Caco-2 (cell line): ENCODE data around the gene ZC3HAV1. TPM values are rescaled to one million over a fixed set of nuclear protein-coding genes. Genes with fewer than 3 reads are reported as not detected.
A peak's percentile ranks its signal among the peaks of the same experiment; 100 is the strongest.

Source experiments
- BruUV-seq: library from RNA; stranded (reverse); fragments of 400-500 nt; replicated peaks from 2 replicates; lab custom pipeline; 2021; lab: Mats Ljungman, UMichigan
- CTCF ChIA-PET: fragments of 300-600 bp; sonication (Branson Sonifier 250); formaldehyde crosslinking; loops from one replicate; lab custom pipeline; 2022; ENCODE audit warnings: antibody characterized with exemption; lab: Charles Lee
- POLR2A ChIA-PET: fragments of 300-600 bp; sonication (Branson Sonifier 250); formaldehyde crosslinking; loops from one replicate; lab custom pipeline; 2022; ENCODE audit warnings: antibody characterized with exemption; lab: Charles Lee
- DNase-seq, 2 experiments: peaks; one replicate each; pipeline versions ENCODE4 v3.0.0 to v3.0.0-alpha.2; 2020 to 2022
- H3K27me3 ChIP-seq: replicated peaks from 2 replicates; pipeline ENCODE4 v1.6.0; 2011; ENCODE audit warnings: low read length; ENCODE audit not compliant: control insufficient read depth, insufficient read depth
- H3K36me3 ChIP-seq: 2 replicates; pipeline ENCODE4 v1.5.1; 2011; ENCODE audit warnings: low read length; ENCODE audit not compliant: control insufficient read depth, insufficient read depth
- H3K4me1 ChIP-seq: fragments of 250-450 bp; sonication (Bioruptor Pico); 2 replicates; pipeline ENCODE4 v1.5.1; 2020; ENCODE audit warnings: mild to moderate bottlenecking
- H3K4me3 ChIP-seq: 2 replicates; pipeline ENCODE4 v1.5.1; 2011; ENCODE audit warnings: low read depth, mild to moderate bottlenecking, control low read depth, low read length
- H3K9me3 ChIP-seq: fragments of 250-450 bp; sonication (Bioruptor Pico); 2 replicates; pipeline ENCODE4 v1.5.1; 2020; ENCODE audit warnings: mild to moderate bottlenecking, moderate library complexity
- H3K27ac Mint-ChIP-seq: one replicate; pipeline ENCODE4 v1.8.0; 2022; ENCODE audit warnings: mixed read lengths; ENCODE audit not compliant: unreplicated experiment
- H3K27me3 Mint-ChIP-seq: one replicate; pipeline ENCODE4 v1.8.0; 2022; ENCODE audit warnings: mixed read lengths; ENCODE audit not compliant: insufficient read depth, unreplicated experiment
- H3K36me3 Mint-ChIP-seq: one replicate; pipeline ENCODE4 v1.8.0; 2022; ENCODE audit warnings: mild to moderate bottlenecking, mixed read lengths; ENCODE audit not compliant: insufficient read depth, unreplicated experiment
- H3K4me1 Mint-ChIP-seq: one replicate; pipeline ENCODE4 v1.8.0; 2022; ENCODE audit warnings: low read depth, mixed read lengths; ENCODE audit not compliant: unreplicated experiment
- H3K4me3 Mint-ChIP-seq: one replicate; pipeline ENCODE4 v1.8.0; 2022; ENCODE audit warnings: mild to moderate bottlenecking, moderate library complexity, mixed read lengths; ENCODE audit not compliant: unreplicated experiment
- H3K9me3 Mint-ChIP-seq: one replicate; pipeline ENCODE4 v1.8.0; 2022; ENCODE audit warnings: mixed read lengths; ENCODE audit not compliant: unreplicated experiment
- CTCF ChIP-seq, 2 experiments: fragments of 200-600 bp in 1 of 2; IDR thresholded peaks; 1 replicate in 1 of 2; 2 replicates in 1 of 2; pipeline versions ENCODE4 v1.5.1 to v1.8.0; 2011 to 2022; ENCODE audit warnings: antibody characterized with exemption in 1 of 2, control low read depth in 1 of 2, inconsistent platforms in 1 of 2, low read depth in 1 of 2, low read length in 1 of 2, mild to moderate bottlenecking in 1 of 2, moderate library complexity in 1 of 2; ENCODE audit not compliant: insufficient read depth in 1 of 2, severe bottlenecking in 1 of 2, unreplicated experiment in 1 of 2
- intact Hi-C: fragments of 100-400 bp; cut with micrococcal nuclease; formaldehyde crosslinking; loops from one replicate; pipeline ENCODE4 v1.10.0; 2022; ENCODE audit not compliant: unreplicated experiment
- total RNA-seq: library from RNA; stranded (reverse); gene quantifications from 2 replicates; pipeline ENCODE4 v1.2.3, GENCODE V29; 2022

Gene ZC3HAV1
- total RNA-seq, 1 experiment from 2014 or later = 30.8 TPM

DNA sequence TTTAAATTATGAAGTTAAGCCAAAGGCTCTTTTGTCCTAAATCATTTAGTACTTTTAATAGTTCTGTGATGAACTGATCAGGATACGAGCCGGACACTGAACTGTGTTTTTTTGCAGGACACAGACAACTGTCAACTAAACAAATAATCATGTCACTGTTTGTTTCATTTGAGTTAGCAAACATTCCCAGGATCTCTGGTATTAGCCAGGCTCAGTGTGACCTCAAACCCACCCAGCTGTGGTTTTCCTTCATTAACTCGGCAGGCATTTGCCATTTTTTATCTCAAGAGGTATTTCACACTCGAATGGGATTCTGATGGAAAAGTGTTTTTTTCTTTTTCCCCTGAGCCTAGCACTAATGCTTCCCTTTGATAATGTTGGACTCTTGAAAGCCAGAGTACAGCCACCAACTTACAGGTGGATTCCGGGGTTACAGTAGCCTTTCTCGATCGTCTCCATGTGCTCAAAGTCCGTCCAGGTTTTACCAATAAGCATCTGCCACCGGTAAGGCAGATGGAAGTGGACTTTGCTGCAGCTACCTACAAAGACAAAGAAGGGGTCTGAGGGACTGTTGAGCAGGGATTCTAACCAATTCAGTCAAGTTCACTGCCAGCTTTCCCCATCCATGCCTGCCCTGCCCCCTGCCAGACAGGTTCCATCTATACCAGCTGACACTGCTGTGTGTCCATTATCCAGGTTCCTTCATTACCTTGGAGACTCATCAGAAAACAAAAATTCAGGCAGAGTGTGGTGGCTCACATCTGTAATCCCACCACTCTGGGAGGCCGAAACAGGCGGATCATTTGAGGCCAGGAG is 33.4 kb downstream of the ZC3HAV1 start:
- no peak overlapping the region for H3K4me3 Mint-ChIP-seq
- Histone ChIP-seq H3K27me3 (no peaks in the 10 kb centered on the region), H3K4me3 (no peak overlapping the region), H3K9me3 (no peaks in the 10 kb centered on the region), H3K4me1 (no peaks in the 10 kb centered on the region), H3K36me3 (no peaks in the 10 kb centered on the region)
- peaks cover 68% of the 10 kb centered on the region for H3K36me3 Mint-ChIP-seq
- no peak for TF ChIP-seq CTCF (IDR thresholded peaks at IDR 0.05; ENCODE audit: insufficient read depth in 1 of 2, low read depth in 1 of 2, low read length in 1 of 2, severe bottlenecking in 1 of 2, unreplicated experiment in 1 of 2)
- ChIA-PET POLR2A (no interaction called here), CTCF (interaction anchor here (0.9 to 2.3 kb wide), 5 partner anchors 16 to 190 kb away, joined by 4 to 18 read pairs (median 6); no protein-coding TSS in a partner anchor)
- BruUV-seq = no TSS peak
- intact Hi-C loops = loop anchor here (1.0 to 2.0 kb wide), 3 partner anchors 33 to 190 kb away; partner anchors contain the start of gene ZC3HAV1
- no peaks in the 10 kb centered on the region for H3K4me1 Mint-ChIP-seq
- H3K27me3 Mint-ChIP-seq = no peaks in the 10 kb centered on the region
- no peak overlapping the region for H3K27ac Mint-ChIP-seq
- no peak for DNase-seq
- H3K9me3 Mint-ChIP-seq = no peaks in the 10 kb centered on the region

- peak; percentile 64 to 77 for DNase-seq
- H3K9me3 Mint-ChIP-seq = no peaks in the 10 kb centered on the region
- CTCF ChIA-PET = interaction anchor here (0.6 to 2.3 kb wide), 18 partner anchors 9 to 307 kb away, joined by 3 to 18 read pairs (median 4); a partner anchor contains a TSS
- no TSS peak for BruUV-seq
- H3K4me1 Mint-ChIP-seq = no peaks in the 10 kb centered on the region
- peak; percentile 77 to 79 for TF ChIP-seq CTCF (IDR thresholded peaks at IDR 0.05; ENCODE audit: insufficient read depth in 1 of 2, low read depth in 1 of 2, low read length in 1 of 2, severe bottlenecking in 1 of 2, unreplicated experiment in 1 of 2)
- H3K27me3 ChIP-seq = no peaks in the 10 kb centered on the region
- intact Hi-C loops = loop anchor here (1.0 to 2.0 kb wide), 3 partner anchors 34 to 189 kb away; partner anchors contain the start of gene ZC3HAV1
- no peaks in the 10 kb centered on the region for H3K36me3 ChIP-seq
- POLR2A ChIA-PET = no interaction called here
- H3K36me3 Mint-ChIP-seq = peaks cover 61% of the 10 kb centered on the region
- no peak overlapping the region for H3K27ac Mint-ChIP-seq
- no peaks in the 10 kb centered on the region for H3K4me1 ChIP-seq
- H3K4me3 ChIP-seq = no peak overlapping the region
- no peaks in the 10 kb centered on the region for H3K27me3 Mint-ChIP-seq
- H3K4me3 Mint-ChIP-seq = no peak overlapping the region
- H3K9me3 ChIP-seq = no peaks in the 10 kb centered on the region
Measured at GRCh38 chr7:139075031-139075652, 34.4 kb downstream of the ZC3HAV1 start.

- Histone ChIP-seq H3K9me3 (no peaks in the 10 kb centered on the region), H3K4me1 (no peaks in the 10 kb centered on the region), H3K4me3 (no peak overlapping the region), H3K36me3 (peaks cover 2% of the 10 kb centered on the region; the same call in 1 of the 2 replicates), H3K27me3 (no peaks in the 10 kb centered on the region)
- TF ChIP-seq CTCF (IDR thresholded peaks at IDR 0.05; ENCODE audit: insufficient read depth in 1 of 2, low read depth in 1 of 2, low read length in 1 of 2, severe bottlenecking in 1 of 2, unreplicated experiment in 1 of 2) = no peak
- intact Hi-C loops = no loop called here
- ChIA-PET CTCF (no interaction called here), POLR2A (no interaction called here)
- no peaks in the 10 kb centered on the region for H3K27me3 Mint-ChIP-seq
- no peaks in the 10 kb centered on the region for H3K4me1 Mint-ChIP-seq
- no peak overlapping the region for H3K27ac Mint-ChIP-seq
- peaks cover 44% of the 10 kb centered on the region for H3K36me3 Mint-ChIP-seq
- BruUV-seq = no TSS peak
- H3K4me3 Mint-ChIP-seq = no peak overlapping the region
- no peak for DNase-seq
- no peaks in the 10 kb centered on the region for H3K9me3 Mint-ChIP-seq
Measured at GRCh38 chr7:139072796-139073195, 36.7 kb downstream of the ZC3HAV1 start.
